ENCODE results near the gene FOXR1.

FOXR1 gene

DNA sequence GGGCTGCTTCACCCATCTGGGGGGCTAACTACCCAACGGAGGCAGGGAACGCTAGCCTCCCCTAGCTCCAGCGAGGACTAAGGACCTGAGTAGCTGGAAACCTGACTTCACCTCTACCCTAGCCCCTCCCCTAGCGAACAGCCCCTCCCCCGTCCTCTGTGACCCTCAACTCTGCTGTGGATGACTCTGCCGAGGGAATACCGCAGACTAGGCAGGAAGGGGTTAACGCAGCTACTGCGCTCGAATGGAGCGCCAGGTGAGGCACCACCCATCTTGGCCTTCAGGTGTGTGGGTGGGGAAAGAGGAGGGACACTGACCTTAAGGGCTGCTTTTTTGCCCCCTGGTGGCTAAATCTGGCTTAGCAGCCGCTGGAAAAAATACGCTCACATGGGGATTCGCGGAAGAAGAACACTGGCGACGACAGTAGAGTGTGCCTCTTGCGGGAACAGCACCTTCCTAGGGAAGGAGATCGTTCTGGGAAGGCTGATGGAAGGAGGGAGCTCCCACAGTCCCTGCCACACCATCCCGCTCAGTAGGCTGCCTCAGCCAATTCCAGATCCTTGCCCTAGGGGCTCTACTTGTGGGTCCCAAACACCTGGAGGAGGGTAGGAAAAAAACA, 41.4 kb upstream of the FOXR1 start:
- H3F3A ChIP-seq (ENCODE audit: insufficient read depth, low read length) = no peaks in the 10 kb centered on the region
- no peaks in the 10 kb centered on the region for H3K27me3 ChIP-seq (ENCODE audit: insufficient read depth, low read length)
- no peaks in the 10 kb centered on the region for H3K79me2 ChIP-seq (ENCODE audit: insufficient read depth, low read length)
- peak overlapping the region; percentile 72 for H3K4me3 ChIP-seq (ENCODE audit: low read depth, low read length, poor library complexity, severe bottlenecking)
- H3K4me1 ChIP-seq (ENCODE audit: insufficient read depth, low read length, severe bottlenecking) = peaks cover 12% of the 10 kb centered on the region
- H4K20me1 ChIP-seq (ENCODE audit: insufficient read depth, low read length) = no peaks in the 10 kb centered on the region
- no peaks in the 10 kb centered on the region for H3K9me3 ChIP-seq (ENCODE audit: low read length)
- H2AFZ ChIP-seq (ENCODE audit: low read length) = no peak overlapping the region
- H3K4me2 ChIP-seq (ENCODE audit: low read length) = peak overlapping the region; percentile 96
- TF ChIP-seq EZH2 (IDR thresholded peaks at IDR 0.05; ENCODE audit: borderline replicate concordance, low read length) = no peak
- peak; percentile 75 for TF ChIP-seq CTCF (IDR thresholded peaks at IDR 0.05; ENCODE audit: low read length)
- H3K27ac ChIP-seq (ENCODE audit: low read depth, low read length, poor library complexity, severe bottlenecking) = peak overlapping the region; percentile 78
- no peaks in the 10 kb centered on the region for H3K9me2 ChIP-seq (ENCODE audit: low read depth, low read length)
- H3K36me3 ChIP-seq (ENCODE audit: insufficient read depth, low read length) = no peaks in the 10 kb centered on the region
- H3K9ac ChIP-seq (ENCODE audit: low read length) = peak overlapping the region; percentile 68

DNA sequence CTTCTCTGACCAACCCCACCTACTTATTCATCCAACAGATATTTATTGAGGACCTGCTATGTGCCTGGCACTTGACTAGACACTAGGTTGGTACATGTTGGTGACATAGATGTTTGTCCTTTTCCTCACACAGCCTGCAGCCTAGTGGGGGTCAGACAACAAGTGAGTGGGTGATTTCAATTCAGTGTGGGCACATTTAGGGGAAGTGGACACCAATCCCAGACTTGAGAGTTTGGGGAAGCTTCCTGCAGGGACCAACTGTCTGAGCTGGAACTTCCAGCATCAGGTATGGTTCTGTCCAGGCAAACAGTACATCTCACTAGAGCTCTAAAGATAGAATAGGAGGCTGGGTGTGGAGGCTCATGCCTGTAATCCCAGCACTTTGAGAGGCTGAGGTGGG, 40.0 kb upstream of the FOXR1 start:
- Histone ChIP-seq H4K20me1 (ENCODE audit: insufficient read depth, low read length) (no peaks in the 10 kb centered on the region), H3K9ac (ENCODE audit: low read length) (no peak overlapping the region), H2AFZ (ENCODE audit: low read length) (no peak overlapping the region), H3K36me3 (ENCODE audit: insufficient read depth, low read length) (no peaks in the 10 kb centered on the region), H3K79me2 (ENCODE audit: insufficient read depth, low read length) (no peaks in the 10 kb centered on the region), H3K9me2 (ENCODE audit: low read depth, low read length) (no peaks in the 10 kb centered on the region), H3K9me3 (ENCODE audit: low read length) (no peaks in the 10 kb centered on the region), H3K4me2 (ENCODE audit: low read length) (no peak overlapping the region), H3K27me3 (ENCODE audit: insufficient read depth, low read length) (no peaks in the 10 kb centered on the region), H3K4me1 (ENCODE audit: insufficient read depth, low read length, severe bottlenecking) (peaks cover 4% of the 10 kb centered on the region), H3K27ac (ENCODE audit: low read depth, low read length, poor library complexity, severe bottlenecking) (no peak overlapping the region), H3K4me3 (ENCODE audit: low read depth, low read length, poor library complexity, severe bottlenecking) (no peak overlapping the region), H3F3A (ENCODE audit: insufficient read depth, low read length) (no peaks in the 10 kb centered on the region)
- no peak for TF ChIP-seq EZH2 (IDR thresholded peaks at IDR 0.05; ENCODE audit: borderline replicate concordance, low read length)
- TF ChIP-seq CTCF (IDR thresholded peaks at IDR 0.05; ENCODE audit: low read length) = no peak

DNA sequence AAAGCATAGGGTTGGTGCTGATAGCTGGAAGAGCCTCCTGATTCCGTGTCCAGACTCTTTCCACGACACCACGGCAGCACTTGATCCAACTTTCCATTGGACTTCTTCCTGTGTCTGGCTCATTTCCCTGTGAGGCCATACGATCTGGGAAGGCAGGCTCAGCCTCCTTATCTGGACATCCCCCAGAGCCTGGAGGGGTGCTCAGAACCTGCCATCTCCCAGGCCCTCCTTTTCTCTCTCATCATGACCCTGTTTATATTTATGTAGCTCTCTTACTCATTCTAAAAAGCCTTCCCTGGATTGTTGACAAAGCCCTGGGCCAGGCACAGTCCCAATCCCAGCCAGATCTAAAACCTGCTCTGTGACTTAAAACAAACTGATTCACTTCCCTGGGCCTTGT, 38.1 kb upstream of the FOXR1 start:
- Histone ChIP-seq H3K79me2 (ENCODE audit: insufficient read depth, low read length) (no peaks in the 10 kb centered on the region), H4K20me1 (ENCODE audit: insufficient read depth, low read length) (no peaks in the 10 kb centered on the region), H3K4me2 (ENCODE audit: low read length) (no peak overlapping the region), H3K9me3 (ENCODE audit: low read length) (no peaks in the 10 kb centered on the region), H3K9ac (ENCODE audit: low read length) (no peak overlapping the region), H3F3A (ENCODE audit: insufficient read depth, low read length) (no peaks in the 10 kb centered on the region), H3K27ac (ENCODE audit: low read depth, low read length, poor library complexity, severe bottlenecking) (no peak overlapping the region), H2AFZ (ENCODE audit: low read length) (no peak overlapping the region), H3K4me1 (ENCODE audit: insufficient read depth, low read length, severe bottlenecking) (no peaks in the 10 kb centered on the region), H3K27me3 (ENCODE audit: insufficient read depth, low read length) (no peaks in the 10 kb centered on the region), H3K4me3 (ENCODE audit: low read depth, low read length, poor library complexity, severe bottlenecking) (no peak overlapping the region), H3K36me3 (ENCODE audit: insufficient read depth, low read length) (no peaks in the 10 kb centered on the region), H3K9me2 (ENCODE audit: low read depth, low read length) (no peaks in the 10 kb centered on the region)
- no peak for TF ChIP-seq CTCF (IDR thresholded peaks at IDR 0.05; ENCODE audit: low read length)
- TF ChIP-seq EZH2 (IDR thresholded peaks at IDR 0.05; ENCODE audit: borderline replicate concordance, low read length) = no peak
